ENCODE results near the gene IRF2BP1.
"Not testable (repeated sequence)": the region's sequence is repeated elsewhere in the genome, so short reads cannot be mapped to it uniquely, and the experiment has no call there.

The IRF2BP1 gene

DNA sequence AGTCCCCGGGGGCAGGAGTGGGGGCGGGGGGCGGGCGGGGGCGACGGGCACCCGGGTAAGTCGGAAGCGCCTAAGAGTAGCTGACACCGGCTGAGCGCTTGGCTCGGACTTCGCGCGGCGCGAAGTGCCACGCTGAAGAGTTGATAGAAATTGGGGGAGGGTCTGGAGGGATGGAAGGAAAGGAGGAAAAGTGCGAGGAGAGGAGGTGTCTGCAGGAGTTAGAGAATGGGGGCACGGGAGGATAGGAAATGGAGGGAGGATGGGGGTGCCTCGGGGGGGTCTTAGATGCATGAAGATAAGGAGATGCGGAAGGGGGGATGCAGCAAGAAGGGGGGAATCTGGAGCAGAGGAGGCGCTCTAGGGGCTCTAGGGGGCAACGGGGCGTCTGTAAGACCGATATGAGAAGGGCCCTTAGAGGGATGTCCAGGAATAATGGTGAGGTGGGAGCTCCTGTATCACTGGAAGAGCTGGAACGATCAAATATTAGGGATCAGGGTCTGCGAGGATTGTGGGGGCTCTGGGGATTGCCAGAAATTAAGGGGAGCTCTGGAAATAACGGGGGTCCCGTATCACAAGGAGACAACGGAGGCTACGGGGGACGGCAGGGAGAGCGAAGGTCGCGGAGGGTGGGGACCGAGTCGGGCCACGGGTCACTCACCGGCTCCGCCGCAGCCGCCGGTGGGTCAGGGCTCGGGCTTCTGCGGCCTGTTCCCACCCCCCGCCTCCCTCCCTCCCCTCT, 16.1 kb upstream of the IRF2BP1 start, which contains the start of gene MYPOP:
Gene MYPOP (minus strand): TSS at position 702 of the 739 bp plus-strand sequence. CDS start 840 bp downstream, outside the sequence.
- Histone ChIP-seq H3K27me3 (ENCODE audit: insufficient read depth, low read length) (no peaks in the 10 kb centered on the region), H2AFZ (ENCODE audit: low read length, unreplicated experiment) (peak within 1 kb of the TSS; percentile 48)

DNA sequence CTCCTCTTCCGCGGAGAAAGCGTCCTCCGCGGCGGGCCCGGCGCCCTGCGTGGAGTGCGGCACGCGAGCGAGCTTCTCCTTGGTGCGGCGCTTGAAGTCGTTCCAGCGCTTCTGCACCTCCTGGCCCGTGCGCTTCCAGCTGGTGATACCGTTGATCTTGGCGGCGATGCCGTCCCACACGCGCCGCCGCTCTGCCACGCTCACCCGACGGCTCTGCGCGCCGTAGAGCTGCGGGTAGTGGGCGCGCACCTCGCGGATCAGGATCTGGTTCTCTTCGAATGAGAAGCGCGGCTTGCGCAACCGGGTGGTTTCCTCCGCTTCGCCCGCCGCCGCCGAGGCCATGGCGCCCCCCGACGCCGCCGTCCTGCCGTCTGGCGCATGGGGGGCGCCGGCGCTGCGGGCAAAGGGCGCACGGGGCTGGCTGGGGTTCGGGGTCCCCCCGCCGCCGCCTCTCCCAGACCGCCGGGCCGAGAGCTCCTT, 15.5 kb upstream of the IRF2BP1 start:
- Histone ChIP-seq H3K79me2 (ENCODE audit: control insufficient read depth, insufficient read depth, low read length, unreplicated experiment) (no peaks in the 10 kb centered on the region), H3K4me3 (ENCODE audit: low read depth, low read length) (peak overlapping the region; percentile 73), H3K27ac (ENCODE audit: low read depth, low read length) (no peak overlapping the region), H3K4me1 (ENCODE audit: control insufficient read depth, insufficient read depth, low read length, unreplicated experiment) (peaks cover 2% of the 10 kb centered on the region), H3K36me3 (ENCODE audit: insufficient read depth, low read length) (no peaks in the 10 kb centered on the region), H2AFZ (ENCODE audit: low read length, unreplicated experiment) (peak overlapping the region; percentile 38), H3K27me3 (ENCODE audit: insufficient read depth, low read length) (no peaks in the 10 kb centered on the region)

More for the DNA sequence above, 16.1 kb upstream of the IRF2BP1 start, which contains the start of gene MYPOP:
- peaks cover 3% of the 10 kb centered on the region for H3K4me1 ChIP-seq (ENCODE audit: control insufficient read depth, insufficient read depth, low read length, unreplicated experiment)
- no peaks in the 10 kb centered on the region for H3K79me2 ChIP-seq (ENCODE audit: control insufficient read depth, insufficient read depth, low read length, unreplicated experiment)
- no peaks in the 10 kb centered on the region for H3K36me3 ChIP-seq (ENCODE audit: insufficient read depth, low read length)
- H3K4me3 ChIP-seq (ENCODE audit: low read depth, low read length), result peak within 1 kb of the TSS; percentile 73
- no peak within 1 kb of the TSS for H3K27ac ChIP-seq (ENCODE audit: low read depth, low read length)

DNA sequence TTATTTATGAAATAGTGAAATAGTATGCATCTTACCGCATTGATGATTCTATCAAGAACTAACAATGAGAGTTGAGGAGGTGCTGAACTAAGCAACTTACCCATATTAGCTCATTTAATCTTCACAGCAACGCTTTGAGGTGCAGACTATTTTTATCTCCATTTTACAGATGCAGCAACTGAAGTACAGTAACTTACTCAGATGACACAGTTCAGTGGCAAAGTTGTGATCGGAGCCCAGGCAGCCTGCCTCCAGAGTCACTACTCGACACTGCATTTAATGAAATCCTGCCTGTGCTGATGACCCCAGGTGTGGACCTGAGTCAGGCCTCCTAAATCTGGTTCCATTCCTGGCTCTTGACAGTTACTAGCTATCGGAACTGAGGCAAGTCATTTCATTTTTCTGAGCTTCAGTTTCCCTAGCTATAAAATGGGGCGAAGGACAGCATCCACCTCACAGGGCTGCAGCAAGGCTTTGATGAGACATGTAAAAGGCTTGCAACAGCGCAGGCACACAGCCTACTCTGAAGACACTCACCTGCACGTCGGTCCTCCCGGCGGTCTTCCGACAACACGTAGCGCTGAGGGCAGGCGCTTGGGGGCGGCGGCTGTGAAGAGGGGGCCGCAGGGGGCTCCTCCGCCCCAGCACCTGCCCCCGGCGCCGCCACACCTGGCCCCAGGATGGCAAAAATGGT, 14.9 kb upstream of the IRF2BP1 start:
- Histone ChIP-seq H3K79me2 (ENCODE audit: control insufficient read depth, insufficient read depth, low read length, unreplicated experiment) (no peaks in the 10 kb centered on the region), H3K4me3 (ENCODE audit: low read depth, low read length) (peak overlapping the region; percentile 73), H3K4me1 (ENCODE audit: control insufficient read depth, insufficient read depth, low read length, unreplicated experiment) (no peaks in the 10 kb centered on the region), H3K27me3 (ENCODE audit: insufficient read depth, low read length) (no peaks in the 10 kb centered on the region), H3K36me3 (ENCODE audit: insufficient read depth, low read length) (no peaks in the 10 kb centered on the region), H3K27ac (ENCODE audit: low read depth, low read length) (no peak overlapping the region), H2AFZ (ENCODE audit: low read length, unreplicated experiment) (no peak overlapping the region)

DNA sequence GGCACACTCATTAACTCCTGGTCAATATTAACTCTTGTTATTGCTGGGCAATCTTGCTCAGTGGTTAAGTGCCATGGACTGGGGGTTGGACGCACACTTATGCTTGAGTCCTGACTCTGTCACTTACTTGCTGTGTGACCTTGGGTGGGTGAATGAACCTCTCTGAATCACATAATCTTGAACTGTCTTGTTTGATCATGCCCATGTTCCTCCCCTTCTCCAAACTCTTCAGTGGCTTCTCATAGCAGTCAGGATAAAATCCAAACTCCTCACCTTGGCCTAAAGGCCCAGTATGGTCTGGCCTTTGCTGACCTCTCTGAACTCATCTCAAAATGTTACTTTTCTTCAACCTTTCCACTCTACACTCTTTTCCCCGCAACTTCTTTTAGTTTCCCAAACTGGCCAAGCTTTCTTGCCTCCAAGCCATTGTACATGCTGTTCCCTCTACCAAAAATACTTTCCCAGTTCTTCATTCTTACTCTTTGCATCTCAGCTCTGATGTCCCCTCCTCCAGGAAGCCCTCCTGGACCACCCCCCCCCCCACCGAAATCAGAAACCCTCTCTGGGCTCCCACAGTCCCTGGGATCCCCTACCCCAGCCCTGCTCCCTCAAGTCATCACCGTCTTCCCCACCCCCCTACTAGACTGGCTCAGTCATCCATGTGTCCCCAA, 14.1 kb upstream of the IRF2BP1 start:
- H3K4me3 ChIP-seq (ENCODE audit: low read depth, low read length), result no peak overlapping the region
- H3K27ac ChIP-seq (ENCODE audit: low read depth, low read length), result no peak overlapping the region
- no peaks in the 10 kb centered on the region for H3K79me2 ChIP-seq (ENCODE audit: control insufficient read depth, insufficient read depth, low read length, unreplicated experiment)
- no peaks in the 10 kb centered on the region for H3K27me3 ChIP-seq (ENCODE audit: insufficient read depth, low read length)
- H3K4me1 ChIP-seq (ENCODE audit: control insufficient read depth, insufficient read depth, low read length, unreplicated experiment), result no peaks in the 10 kb centered on the region
- H2AFZ ChIP-seq (ENCODE audit: low read length, unreplicated experiment), result no peak overlapping the region
- no peaks in the 10 kb centered on the region for H3K36me3 ChIP-seq (ENCODE audit: insufficient read depth, low read length)

DNA sequence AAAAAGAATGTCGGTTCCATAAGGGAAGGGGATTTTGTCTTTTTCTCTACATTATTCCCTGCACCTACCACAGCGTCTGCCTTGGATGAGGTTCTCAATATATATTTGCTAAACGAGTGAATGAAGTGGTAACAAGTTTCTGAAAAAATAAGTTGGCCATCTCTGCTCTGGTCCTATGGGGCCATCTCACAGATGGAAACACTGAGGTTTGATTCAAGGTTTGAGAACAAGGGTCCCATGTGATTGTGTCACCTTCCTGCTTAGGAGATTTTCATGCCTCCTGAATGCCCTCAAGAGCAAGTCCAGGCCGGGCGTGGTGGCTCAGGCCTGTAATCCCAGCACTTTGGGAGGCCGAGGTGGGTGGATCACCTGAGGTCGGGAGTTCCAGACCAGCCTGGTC, 13.3 kb upstream of the IRF2BP1 start:
- no peaks in the 10 kb centered on the region for H3K27me3 ChIP-seq (ENCODE audit: insufficient read depth, low read length)
- no peaks in the 10 kb centered on the region for H3K79me2 ChIP-seq (ENCODE audit: control insufficient read depth, insufficient read depth, low read length, unreplicated experiment)
- no peak overlapping the region for H3K4me3 ChIP-seq (ENCODE audit: low read depth, low read length)
- no peak overlapping the region for H2AFZ ChIP-seq (ENCODE audit: low read length, unreplicated experiment)
- no peak overlapping the region for H3K27ac ChIP-seq (ENCODE audit: low read depth, low read length)
- no peaks in the 10 kb centered on the region for H3K4me1 ChIP-seq (ENCODE audit: control insufficient read depth, insufficient read depth, low read length, unreplicated experiment)
- no peaks in the 10 kb centered on the region for H3K36me3 ChIP-seq (ENCODE audit: insufficient read depth, low read length)

DNA sequence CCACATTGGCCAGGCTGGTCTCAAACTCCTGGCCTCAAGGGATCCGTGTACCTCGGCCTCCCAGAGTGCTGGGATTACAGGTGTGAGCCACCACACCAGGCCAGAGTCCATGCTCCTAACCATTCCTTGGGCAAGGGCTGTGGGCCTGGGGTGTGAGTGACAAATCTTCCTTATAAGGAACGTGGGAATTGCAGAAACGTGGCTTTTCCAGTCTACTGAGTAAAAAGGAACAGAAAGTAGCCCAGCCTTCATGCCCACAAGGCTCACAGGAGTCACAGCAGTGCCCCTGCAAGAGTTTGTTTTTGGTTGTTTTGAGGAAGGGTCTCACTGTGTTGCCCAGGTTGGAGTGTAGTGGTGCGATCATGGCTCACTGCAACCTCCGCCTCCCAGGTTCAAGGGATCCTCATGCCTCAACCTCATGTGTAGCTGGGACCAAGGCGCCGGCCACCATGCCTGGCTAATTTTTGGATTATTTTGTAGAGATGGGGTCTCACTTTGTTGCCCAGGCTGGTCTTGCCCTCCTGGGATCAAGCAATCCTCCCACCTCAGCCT, 11.4 kb upstream of the IRF2BP1 start:
- Histone ChIP-seq H3K36me3 (ENCODE audit: insufficient read depth, low read length) (no peaks in the 10 kb centered on the region), H3K4me1 (ENCODE audit: control insufficient read depth, insufficient read depth, low read length, unreplicated experiment) (no peaks in the 10 kb centered on the region), H3K79me2 (ENCODE audit: control insufficient read depth, insufficient read depth, low read length, unreplicated experiment) (no peaks in the 10 kb centered on the region), H3K27ac (ENCODE audit: low read depth, low read length) (no peak overlapping the region), H3K27me3 (ENCODE audit: insufficient read depth, low read length) (no peaks in the 10 kb centered on the region), H2AFZ (ENCODE audit: low read length, unreplicated experiment) (no peak overlapping the region), H3K4me3 (ENCODE audit: low read depth, low read length) (no peak overlapping the region)

DNA sequence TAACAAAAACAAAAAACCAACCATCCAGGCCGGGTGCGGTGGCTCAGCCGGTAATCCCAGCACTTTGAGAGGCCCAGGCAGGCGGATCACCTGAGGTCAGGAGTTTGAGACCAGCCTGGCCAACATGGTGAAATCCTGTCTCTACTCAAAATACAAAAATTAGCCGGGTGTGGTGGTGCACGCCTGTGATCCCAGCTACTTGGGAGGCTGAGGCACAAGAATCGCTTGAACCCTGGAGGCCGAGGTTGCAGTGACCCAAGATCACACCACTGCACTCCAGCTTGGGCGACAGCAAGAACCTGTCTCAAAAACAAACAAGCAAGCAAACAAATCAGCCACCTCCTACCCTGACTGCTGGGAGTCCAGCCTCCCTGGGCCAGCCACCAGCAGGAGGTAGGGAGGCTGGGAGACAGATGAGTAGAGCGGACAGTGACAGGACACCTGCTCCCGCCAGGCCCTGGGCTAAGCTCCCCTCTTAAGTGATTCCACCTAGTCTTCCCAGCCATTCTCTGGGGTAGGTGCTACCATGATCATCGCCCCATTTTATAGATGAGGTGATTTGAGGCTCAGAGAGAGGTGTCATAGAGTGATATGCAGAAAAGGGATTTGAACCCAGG, 10.2 kb upstream of the IRF2BP1 start:
- not testable (repeated sequence) for H3K27ac ChIP-seq (ENCODE audit: low read depth, low read length); H3K36me3 ChIP-seq (ENCODE audit: insufficient read depth, low read length); H3K27me3 ChIP-seq (ENCODE audit: insufficient read depth, low read length); H3K4me1 ChIP-seq (ENCODE audit: control insufficient read depth, insufficient read depth, low read length, unreplicated experiment); H2AFZ ChIP-seq (ENCODE audit: low read length, unreplicated experiment); H3K79me2 ChIP-seq (ENCODE audit: control insufficient read depth, insufficient read depth, low read length, unreplicated experiment); H3K4me3 ChIP-seq (ENCODE audit: low read depth, low read length)

DNA sequence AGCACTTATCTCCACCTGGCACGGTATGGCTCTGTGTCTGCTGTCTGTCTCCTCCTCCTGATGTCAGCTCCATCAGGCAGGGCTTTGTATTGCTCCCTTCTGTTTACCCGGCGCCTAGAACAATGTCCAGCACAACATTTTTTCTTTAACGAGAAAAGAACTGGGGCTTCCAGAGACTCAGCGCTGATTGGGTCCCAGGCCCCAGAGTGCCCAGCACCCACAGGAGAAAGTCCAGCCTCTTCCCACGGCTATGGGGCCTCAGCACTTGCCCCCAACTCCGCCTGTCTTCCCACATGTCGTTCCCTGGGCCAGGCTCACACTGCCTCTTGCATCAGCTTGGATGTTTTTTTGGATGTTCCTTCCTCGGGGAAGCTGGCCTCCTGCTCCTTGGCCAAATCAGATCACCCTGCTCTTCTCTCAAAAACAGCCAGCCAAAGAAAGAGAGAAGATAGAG, 9.6 kb upstream of the IRF2BP1 start:
- Histone ChIP-seq H3K4me3 (ENCODE audit: low read depth, low read length) (no peak overlapping the region), H3K27ac (ENCODE audit: low read depth, low read length) (no peak overlapping the region), H3K36me3 (ENCODE audit: insufficient read depth, low read length) (no peaks in the 10 kb centered on the region), H3K27me3 (ENCODE audit: insufficient read depth, low read length) (no peaks in the 10 kb centered on the region), H2AFZ (ENCODE audit: low read length, unreplicated experiment) (no peak overlapping the region), H3K4me1 (ENCODE audit: control insufficient read depth, insufficient read depth, low read length, unreplicated experiment) (no peaks in the 10 kb centered on the region), H3K79me2 (ENCODE audit: control insufficient read depth, insufficient read depth, low read length, unreplicated experiment) (no peaks in the 10 kb centered on the region)

DNA sequence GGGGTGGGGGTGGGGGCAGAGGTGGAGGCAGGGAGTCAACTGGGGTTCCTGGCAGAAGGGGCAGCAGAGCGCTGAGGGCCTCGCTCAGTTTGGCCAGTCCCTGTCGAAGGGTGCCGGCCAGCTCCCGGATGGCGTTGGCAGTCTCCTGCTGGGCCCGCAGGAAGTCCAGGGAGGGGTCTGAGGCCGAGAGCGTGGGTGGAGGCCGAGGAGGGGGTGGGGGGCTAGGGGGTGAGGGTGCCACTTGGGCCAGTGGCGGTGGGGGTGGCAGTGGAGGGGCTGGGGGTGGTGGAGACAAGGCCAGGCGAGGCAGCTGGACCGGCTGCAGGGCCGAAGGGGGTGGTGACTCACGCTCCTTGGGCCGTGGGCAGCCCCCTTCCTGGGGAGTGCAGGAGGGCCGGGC, 4.9 kb upstream of the IRF2BP1 start:
- H3K27ac ChIP-seq (ENCODE audit: low read depth, low read length), result no peak overlapping the region
- H3K27me3 ChIP-seq (ENCODE audit: insufficient read depth, low read length), result no peaks in the 10 kb centered on the region
- no peaks in the 10 kb centered on the region for H3K79me2 ChIP-seq (ENCODE audit: control insufficient read depth, insufficient read depth, low read length, unreplicated experiment)
- no peaks in the 10 kb centered on the region for H3K36me3 ChIP-seq (ENCODE audit: insufficient read depth, low read length)
- H3K4me3 ChIP-seq (ENCODE audit: low read depth, low read length), result no peak overlapping the region
- H3K4me1 ChIP-seq (ENCODE audit: control insufficient read depth, insufficient read depth, low read length, unreplicated experiment), result no peaks in the 10 kb centered on the region
- no peak overlapping the region for H2AFZ ChIP-seq (ENCODE audit: low read length, unreplicated experiment)

DNA sequence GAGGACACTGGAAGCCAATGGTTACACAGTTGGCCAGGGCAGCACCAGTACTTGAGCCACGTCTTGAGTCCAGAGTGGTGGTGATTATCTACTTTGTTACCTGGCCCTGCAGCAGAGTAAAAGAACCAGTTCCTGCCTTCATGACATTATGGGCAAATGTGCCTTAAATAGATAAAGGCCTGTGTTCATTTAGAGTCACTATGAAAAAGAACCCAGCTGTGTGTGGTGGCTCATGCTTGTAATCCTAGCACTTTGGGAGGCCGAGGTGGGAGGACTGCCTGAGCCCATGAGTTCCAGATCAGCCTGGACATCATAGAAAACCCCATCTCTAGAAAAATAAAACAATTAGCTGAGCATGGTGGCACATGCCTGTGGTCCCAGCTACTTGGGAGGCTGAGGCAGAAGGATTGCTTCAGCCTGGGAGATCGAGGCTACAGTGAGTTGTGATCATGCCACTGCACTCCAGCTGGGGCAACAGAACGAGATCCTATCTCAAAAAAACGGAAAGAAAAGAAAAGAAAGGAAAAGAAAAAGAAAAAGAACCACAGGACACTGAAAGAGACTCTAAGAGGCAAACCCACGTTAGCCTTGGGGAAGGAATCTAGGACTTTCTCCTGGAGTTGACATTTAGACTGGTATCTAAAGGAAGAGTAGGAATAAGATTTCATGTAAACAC, 3.4 kb upstream of the IRF2BP1 start:
- Histone ChIP-seq H3K27me3 (ENCODE audit: insufficient read depth, low read length) (no peaks in the 10 kb centered on the region), H3K4me1 (ENCODE audit: control insufficient read depth, insufficient read depth, low read length, unreplicated experiment) (peaks cover 4% of the 10 kb centered on the region), H3K79me2 (ENCODE audit: control insufficient read depth, insufficient read depth, low read length, unreplicated experiment) (peaks cover 4% of the 10 kb centered on the region), H3K36me3 (ENCODE audit: insufficient read depth, low read length) (no peaks in the 10 kb centered on the region), H3K4me3 (ENCODE audit: low read depth, low read length) (no peak overlapping the region), H3K27ac (ENCODE audit: low read depth, low read length) (no peak overlapping the region), H2AFZ (ENCODE audit: low read length, unreplicated experiment) (no peak overlapping the region)
